ENCODE data around the gene SH3BP4.

DNA sequence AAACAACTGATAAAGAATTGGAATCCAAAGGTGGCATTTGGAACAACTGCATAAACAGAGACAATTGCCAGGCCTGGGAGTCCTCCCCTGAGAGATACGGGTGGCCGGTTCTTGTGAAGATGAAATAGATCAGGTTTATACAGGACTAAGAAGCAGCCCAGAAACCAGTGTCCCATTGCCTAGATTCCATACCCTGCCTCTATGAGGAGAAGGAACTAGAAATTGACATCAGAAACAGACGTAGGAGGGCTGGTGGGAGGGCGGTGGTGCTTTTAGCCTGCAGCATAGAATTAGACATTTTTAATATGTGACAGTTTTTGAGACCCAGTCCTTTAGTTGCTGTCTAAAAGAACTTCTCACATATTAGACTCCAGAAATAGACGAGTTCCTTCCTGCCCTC lies 11.8 kb upstream of the SH3BP4 start:
- TF ChIP-seq SIN3A (IDR thresholded peaks at IDR 0.05; ENCODE audit: borderline replicate concordance, insufficient read depth, low read length) (no peak), POLR2AphosphoS5 (IDR thresholded peaks at IDR 0.05; ENCODE audit: low read depth, low read length) (no peak)
